Renal pelvis (tissue), 4 donors: Measurements from ENCODE around the gene BCKDHB. TPM values are rescaled to one million over a fixed set of nuclear protein-coding genes. Genes with fewer than 3 reads are reported as not detected.
"Not testable (repeated sequence)": the region's sequence is repeated elsewhere in the genome, so short reads cannot be mapped to it uniquely, and the experiment has no call there.

Experiments used
- DNase-seq: peaks from one replicate; pipeline ENCODE4 v3.0.0-alpha.2; 2013
- polyA plus RNA-seq, 3 donors: library from polyadenylated mRNA; unstranded; fragments of 120-200 nt; gene quantifications; one replicate each; pipeline ENCODE4 v1.2.1, GENCODE V29; 2013; ENCODE audit not compliant: insufficient read length in 3 of 3

The BCKDHB gene
- polyA plus RNA-seq, 3 donors = 24.2 to 31.6 (median 30.3) TPM

GRCh38 chr6:80245043-80245442, 138.6 kb downstream of the BCKDHB start:
- DNase-seq = no peak

DNA sequence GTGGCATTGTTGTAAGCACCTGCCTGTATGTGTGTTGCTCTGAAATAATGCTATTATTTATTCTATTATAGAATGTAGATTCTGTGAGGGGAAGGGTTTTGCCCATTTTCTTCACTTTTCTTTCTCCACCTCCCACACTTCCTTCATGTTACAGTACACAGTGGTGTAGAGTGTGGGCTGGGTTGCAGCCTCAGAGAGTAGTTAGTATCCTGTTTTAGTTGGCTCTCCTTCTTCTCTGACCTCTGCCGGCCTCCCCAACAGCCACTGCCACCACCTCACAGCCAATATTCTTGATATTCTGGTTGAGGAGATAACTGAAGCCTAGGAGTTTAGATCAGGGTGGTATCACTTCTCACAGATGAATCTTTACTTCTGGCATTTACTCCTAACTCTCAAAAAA, 143.4 kb downstream of the BCKDHB start:
- DNase-seq = no peak

DNA sequence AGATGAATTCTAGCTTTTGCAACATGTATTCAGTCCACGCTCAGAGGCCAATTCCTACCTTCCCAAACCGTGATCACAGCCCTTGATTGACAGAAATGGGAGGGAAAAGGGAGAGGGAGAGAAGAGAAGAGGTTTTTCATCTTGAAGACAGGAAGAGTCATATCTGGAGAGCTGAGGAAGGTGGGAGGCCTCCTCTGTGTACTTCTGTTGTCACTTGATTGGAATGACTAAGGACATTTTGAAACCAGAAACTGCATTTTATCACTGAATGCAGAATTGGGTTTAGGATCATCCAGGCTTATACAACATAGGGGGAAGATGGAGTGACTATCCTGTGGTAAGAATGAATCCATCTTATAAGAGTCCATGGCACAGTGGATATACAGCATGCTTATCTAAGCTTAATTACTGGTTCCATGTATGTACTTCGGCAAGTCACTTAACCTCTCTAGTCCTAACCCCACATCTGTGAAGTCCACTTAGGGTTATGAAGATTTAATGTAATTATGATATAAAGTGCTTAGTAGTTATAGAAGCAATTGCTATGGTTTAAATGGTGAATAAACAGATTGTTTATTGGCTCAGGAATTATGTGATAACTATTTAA, 144.0 kb downstream of the BCKDHB start:
- no peak for DNase-seq

- DNase-seq = no peak
These were observed 144.8 kb downstream of the BCKDHB start for GRCh38 chr6:80251321-80251720.

DNA sequence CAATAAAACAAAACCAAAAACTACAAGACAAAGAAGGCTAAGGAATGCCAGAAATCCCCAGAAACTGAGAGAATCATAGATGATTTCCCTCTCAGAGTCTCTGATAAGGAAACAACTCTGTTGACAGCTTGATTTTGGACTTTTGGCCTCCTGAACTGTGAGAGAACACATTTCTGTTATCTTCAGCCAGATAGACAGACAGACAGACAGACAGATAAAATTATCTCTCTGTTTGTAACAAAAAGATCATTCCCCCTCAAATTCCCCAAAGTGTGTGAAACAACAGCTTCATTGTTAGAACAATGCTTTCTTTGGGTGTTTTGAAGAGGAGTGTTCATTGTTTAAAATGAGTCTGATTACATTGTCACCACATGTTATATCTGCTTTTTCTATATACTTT, 148.2 kb downstream of the BCKDHB start:
- no peak for DNase-seq

DNA sequence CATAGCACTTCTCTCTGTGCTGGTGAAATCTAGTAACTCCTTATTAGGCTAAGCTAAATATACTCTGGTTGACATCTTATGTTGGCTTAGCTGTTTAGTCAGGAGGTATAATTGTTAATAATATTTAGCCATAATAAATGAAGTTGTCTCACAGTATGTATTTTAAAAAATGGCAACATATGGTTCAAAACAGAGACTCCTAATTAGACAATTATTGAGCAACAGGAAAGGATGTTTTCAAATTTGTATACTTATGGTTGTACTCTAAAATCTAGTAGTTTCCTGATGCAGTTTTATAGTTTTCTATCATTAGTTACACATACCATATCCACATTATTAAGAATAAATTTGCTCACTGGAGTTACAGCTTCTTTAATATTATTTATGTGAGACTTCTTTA, 150.2 kb downstream of the BCKDHB start:
- DNase-seq = no peak

DNA sequence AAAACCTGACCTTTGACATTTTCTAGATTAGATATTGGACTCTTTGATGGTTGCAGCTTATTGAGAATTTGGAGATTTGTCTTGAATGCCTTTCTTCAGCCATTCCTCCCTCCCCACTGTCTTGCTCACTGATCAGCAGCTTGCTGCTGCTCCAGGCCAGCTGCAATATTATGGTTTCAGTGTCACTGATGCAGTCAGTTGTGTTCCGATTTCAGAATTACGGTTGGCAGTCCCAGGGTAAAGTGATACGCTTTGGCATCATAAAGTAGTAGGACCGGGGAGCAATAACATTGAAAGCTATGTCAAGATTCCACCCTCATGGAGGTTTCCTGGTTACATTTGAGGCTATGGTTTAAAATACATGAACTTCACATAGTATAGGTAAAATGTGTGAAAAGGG, 152.6 kb downstream of the BCKDHB start:
- peak; percentile 20 for DNase-seq

DNA sequence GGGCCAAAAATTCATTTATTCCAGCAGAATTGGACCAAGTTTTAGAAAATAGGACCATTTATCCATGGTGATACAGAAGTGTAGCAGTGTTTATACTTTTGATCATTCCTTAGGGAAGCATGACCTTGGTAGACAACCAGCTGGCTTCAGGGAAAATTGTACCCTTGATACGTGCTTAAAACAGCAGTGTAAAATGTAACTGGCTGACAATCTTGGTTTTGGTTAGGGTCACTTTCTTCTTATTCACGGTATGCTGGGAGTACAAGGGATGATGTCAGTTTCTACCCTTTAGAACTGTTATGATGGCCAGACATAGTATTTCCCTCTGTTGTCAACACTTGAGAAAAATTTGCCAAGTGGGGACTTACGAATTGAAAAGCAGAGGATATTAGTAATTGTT, 157.1 kb downstream of the BCKDHB start:
- DNase-seq = no peak

DNA sequence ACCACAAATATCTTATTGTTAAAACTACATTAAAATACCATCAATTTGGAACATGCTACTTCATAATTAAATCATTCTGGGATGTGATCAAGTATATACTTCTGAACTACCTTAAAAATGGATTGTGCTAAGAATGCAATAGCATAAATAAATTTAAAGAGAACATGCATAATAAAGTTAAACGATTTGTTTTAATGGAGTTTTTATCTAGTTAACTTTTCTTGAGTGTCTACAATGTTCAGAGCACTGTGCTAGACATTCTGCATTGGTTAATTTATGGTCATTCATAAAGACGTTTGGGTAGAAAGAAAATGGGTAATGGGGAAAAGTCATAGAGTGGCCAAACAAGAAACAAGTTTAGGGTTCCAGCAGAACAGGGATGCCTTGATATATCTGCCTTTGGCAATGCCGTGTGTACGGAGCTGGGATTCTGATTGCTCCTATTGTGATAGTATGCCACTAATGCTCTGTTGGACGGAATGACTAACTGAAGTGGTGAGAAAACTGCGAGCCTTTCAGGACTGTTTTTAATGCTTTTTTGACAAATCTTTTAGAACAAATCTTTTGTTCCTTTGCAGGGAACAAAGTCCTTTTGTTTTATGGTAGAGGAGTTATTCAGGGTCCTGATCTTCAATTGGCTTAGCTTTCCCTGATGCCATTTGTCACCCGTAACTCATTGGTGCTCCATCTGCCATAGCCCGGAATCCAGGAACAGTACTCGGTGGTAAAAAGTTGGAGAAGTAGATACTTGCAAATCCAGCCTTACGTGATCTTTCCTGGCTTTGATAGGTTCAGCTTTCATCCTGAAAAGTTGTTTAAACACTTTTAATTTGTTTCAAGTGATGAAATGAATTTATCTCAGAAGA, 162.6 kb downstream of the BCKDHB start:
- no peak for DNase-seq

DNA sequence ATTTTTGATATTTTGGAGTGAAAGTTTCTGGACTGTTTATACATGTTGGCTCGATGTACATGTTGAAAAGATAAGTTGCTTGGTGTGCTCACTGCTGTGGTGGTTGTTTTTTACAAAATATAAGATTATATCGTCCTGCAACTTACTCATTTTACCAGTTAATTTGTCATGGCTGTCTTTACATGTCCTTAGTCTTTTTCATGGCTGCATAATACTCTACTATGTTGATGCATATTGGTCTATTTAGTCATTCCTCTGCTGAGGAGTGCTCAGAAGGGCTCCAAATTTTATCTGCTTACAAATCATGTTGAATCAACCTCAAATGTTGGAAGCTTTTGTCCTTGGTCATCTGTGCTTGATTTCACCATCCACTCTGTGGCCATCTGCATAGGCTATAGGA, 164.6 kb downstream of the BCKDHB start:
- DNase-seq = no peak

GRCh38 chr6:80272988-80273387, 166.5 kb downstream of the BCKDHB start:
- no peak for DNase-seq

DNA sequence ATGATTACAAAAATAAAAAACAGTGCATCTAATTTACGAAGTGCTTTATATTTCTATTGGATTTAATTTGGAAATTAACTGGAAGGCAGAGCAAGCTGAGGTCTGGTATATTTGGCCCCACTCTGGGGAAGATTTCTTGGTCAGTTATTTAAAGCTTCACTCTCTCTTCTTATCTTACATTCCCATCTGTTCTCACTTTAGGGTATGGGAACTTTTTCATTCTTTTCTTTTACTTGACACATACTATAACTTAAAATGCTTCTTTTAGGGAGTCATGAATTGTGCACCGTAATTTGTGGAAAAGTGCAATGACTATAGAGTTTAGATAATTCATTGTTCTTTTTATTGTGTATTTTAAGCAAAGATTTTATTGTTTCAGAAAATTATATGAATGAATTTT, 170.4 kb downstream of the BCKDHB start:
- no peak for DNase-seq

DNA sequence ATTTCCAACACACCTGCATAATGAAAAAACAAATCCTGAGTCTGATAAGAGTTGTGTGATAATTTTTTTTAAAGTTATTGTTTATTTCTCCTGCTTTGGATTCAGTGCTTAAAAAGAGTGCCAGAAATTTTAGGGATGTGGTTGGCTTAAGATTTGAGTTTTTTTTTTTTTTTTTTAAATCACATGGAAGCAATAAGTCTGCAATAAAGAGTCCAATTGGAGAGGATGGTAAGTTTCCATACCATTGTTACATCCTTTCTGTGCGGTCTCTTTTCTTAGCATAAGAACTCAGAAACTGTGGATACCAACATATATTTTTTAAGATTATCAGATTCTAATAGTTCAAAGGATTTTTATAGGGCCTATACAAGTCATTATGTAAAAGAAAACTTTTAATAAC, 171.0 kb downstream of the BCKDHB start:
- DNase-seq = no peak

DNA sequence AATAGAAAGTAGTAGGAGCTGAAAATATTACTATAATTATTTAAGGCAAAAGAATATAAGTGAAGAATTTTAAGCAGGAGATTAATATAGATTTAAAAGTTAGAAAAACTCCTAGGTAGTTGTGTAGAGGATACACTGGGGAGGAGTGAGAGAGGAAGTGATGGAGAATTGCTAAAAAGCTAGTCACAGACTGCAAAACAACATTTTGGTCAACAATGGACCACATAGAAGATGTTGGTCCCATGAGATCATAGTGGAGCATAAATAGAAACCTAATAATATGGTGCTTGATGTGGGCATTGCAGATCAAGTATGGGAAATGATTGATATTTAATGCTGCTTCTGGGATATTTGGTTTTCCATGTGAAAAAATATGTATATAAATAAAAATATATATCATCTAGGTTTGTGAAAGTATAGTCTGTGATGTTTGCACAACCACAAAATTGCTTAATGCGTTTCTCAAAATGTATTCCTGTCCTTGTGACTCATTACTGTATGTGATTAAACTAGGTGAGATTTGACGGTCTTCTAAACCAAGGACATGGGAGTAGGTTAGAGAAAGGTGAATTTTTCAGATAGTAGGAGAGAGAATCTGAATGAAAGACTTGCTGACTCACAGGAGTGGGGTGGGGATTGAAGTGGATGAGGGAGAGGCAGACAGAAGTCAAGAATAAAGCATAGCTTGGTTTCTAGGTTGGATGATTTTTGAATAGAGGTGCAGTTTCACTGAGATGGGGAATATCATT, 174.0 kb downstream of the BCKDHB start:
- no peak for DNase-seq

- no peak for DNase-seq
These were observed 176.6 kb downstream of the BCKDHB start for GRCh38 chr6:80282913-80283554.

DNA sequence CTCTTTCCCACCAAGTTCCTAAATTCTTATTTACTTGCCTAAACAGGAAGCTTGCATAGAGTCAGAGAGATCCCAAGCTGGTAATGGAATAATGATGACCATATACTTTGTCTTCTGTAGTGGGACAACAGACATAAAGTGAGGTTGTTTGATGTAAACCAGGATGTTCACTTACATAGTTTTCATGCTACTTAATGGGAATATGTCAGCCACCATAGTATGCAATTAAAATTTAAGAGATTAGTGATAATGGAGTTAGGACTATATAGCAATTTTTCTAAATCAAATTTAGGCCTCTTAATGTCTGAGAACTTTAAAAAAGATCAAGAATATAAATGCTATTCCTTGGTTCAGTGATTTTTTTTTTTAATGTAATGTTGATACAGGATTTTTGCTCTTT, 180.6 kb downstream of the BCKDHB start:
- no peak for DNase-seq

- DNase-seq = no peak
These were observed 181.1 kb downstream of the BCKDHB start for GRCh38 chr6:80287607-80288006.

GRCh38 chr6:80289727-80290126, 183.3 kb downstream of the BCKDHB start:
- DNase-seq = no peak

GRCh38 chr6:80294531-80294930, 188.1 kb downstream of the BCKDHB start:
- DNase-seq = not testable (repeated sequence)

- DNase-seq = no peak
These were observed 196.2 kb downstream of the BCKDHB start for GRCh38 chr6:80302716-80303115.

DNA sequence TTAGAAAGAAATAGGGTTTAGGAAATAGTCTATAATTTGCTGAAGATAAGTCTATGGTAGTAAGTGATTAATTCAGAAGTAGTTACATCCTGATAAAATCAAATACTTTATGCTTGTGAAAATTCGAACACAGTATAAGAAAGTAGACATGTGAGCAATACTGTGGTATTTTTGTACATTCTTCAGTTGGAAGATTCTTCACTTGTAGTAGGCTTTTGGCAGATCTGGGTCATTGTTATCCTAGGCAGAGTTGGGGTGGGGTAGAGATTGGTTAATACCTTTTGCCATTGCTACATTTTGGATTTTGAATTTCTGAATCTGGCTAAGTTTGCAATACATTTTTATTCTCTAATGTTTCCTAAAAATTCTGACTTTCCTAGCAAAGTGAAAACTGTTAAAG, 197.5 kb downstream of the BCKDHB start:
- no peak for DNase-seq

DNA sequence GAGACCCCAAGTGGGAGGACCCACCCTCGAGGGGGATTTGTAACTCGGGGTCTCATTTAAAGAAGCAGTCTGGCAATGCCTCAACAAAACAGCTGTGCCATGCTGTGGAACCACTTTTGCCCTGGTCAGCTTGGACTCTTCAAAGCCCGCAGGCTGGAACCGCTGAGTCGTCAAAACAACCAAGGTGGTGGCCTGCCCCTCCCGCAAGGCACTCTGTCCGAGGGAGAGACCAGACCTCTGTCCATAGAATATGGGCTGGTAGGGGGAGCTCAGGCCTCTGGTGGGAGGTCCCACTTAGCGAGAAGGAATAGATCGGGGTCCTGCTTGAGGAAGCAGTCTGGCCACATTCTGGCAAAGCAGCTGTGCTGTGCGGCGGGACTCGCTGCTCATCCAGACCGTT, 208.1 kb downstream of the BCKDHB start:
- DNase-seq = no peak
